RPMI7951 (cell line): Measurements from ENCODE around the gene EPHB1. TPM values are rescaled to one million over a fixed set of nuclear protein-coding genes. Genes with fewer than 3 reads are reported as not detected.

Experiments used
- DNase-seq: peaks from one replicate; pipeline ENCODE4 v3.0.0-alpha.2; 2012; ENCODE audit warnings: low read depth
- total RNA-seq: library from RNA; depleted of rRNA; stranded (reverse); fragments of >200 nt; shearing (Covaris generic); gene quantifications from 2 replicates; pipeline ENCODE4 v1.2.3, GENCODE V29; 2014

The EPHB1 gene
- total RNA-seq, 1 experiment from 2014 or later = 2.6 TPM

GRCh38 chr3:135131290-135131689 is 336.2 kb downstream of the EPHB1 start:
- no peak for DNase-seq

GRCh38 chr3:135133905-135134683 is 339.0 kb downstream of the EPHB1 start:
- no peak for DNase-seq

- no peak for DNase-seq
Observed at GRCh38 chr3:135134684-135135075, 339.6 kb downstream of the EPHB1 start.

- DNase-seq = no peak
Observed at GRCh38 chr3:135135445-135135844, 340.4 kb downstream of the EPHB1 start.

GRCh38 chr3:135136361-135137100 is 341.5 kb downstream of the EPHB1 start:
- no peak for DNase-seq

GRCh38 chr3:135137296-135137695 is 342.2 kb downstream of the EPHB1 start:
- no peak for DNase-seq

- no peak for DNase-seq
Observed at GRCh38 chr3:135138776-135139175, 343.7 kb downstream of the EPHB1 start.

GRCh38 chr3:135140591-135140990 is 345.5 kb downstream of the EPHB1 start:
- no peak for DNase-seq

- DNase-seq = no peak
Observed at GRCh38 chr3:135141160-135141559, 346.1 kb downstream of the EPHB1 start.

GRCh38 chr3:135141672-135142071 is 346.6 kb downstream of the EPHB1 start:
- DNase-seq = no peak

GRCh38 chr3:135142530-135142929 is 347.5 kb downstream of the EPHB1 start:
- DNase-seq = no peak

- DNase-seq = no peak
Observed at GRCh38 chr3:135143474-135143873, 348.4 kb downstream of the EPHB1 start.

GRCh38 chr3:135145581-135145980 is 350.5 kb downstream of the EPHB1 start:
- DNase-seq = no peak

GRCh38 chr3:135147657-135148056 is 352.6 kb downstream of the EPHB1 start:
- DNase-seq = no peak

GRCh38 chr3:135148398-135149020 is 353.4 kb downstream of the EPHB1 start:
- DNase-seq = no peak

GRCh38 chr3:135149707-135150681 is 354.9 kb downstream of the EPHB1 start:
- no peak for DNase-seq

- no peak for DNase-seq
Observed at GRCh38 chr3:135154186-135154585, 359.1 kb downstream of the EPHB1 start.

- no peak for DNase-seq
Observed at GRCh38 chr3:135155228-135155627, 360.2 kb downstream of the EPHB1 start.

- no peak for DNase-seq
Observed at GRCh38 chr3:135155791-135156190, 360.7 kb downstream of the EPHB1 start.

- DNase-seq = no peak
Observed at GRCh38 chr3:135157045-135157740, 362.1 kb downstream of the EPHB1 start.

GRCh38 chr3:135158520-135158919 is 363.5 kb downstream of the EPHB1 start:
- DNase-seq = no peak
